HS-5 (cell line): ENCODE results near the gene COX20.
A peak's percentile ranks its signal among the peaks of the same experiment; 100 is the strongest.
"Not testable (repeated sequence)": the region's sequence is repeated elsewhere in the genome, so short reads cannot be mapped to it uniquely, and the experiment has no call there.

ENCODE experiments used
- DNase-seq: peaks from one replicate; pipeline ENCODE4 v3.0.0-alpha.2; 2012; ENCODE audit warnings: low read depth

Gene COX20

GRCh38 chr1:244822878-244823277 lies 12.6 kb upstream of the COX20 start:
- DNase-seq = no peak

DNA sequence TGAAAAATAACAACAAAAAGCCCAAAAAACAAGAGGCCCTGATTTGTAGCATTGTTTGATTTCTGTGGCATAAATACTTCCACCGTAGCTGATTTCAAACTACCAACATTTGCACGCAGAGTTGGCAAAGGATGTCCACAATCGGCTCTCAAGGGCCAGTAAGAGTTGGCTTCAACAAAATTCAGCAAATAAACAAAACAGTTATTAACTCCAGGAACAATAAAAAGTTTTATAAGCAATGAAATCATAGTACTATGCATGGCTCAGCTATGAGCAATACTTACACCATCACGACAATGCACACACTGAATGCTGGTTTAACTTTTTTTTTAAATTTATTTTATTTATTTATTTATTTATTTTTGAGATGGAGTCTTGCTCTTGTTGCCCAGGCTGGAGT lies 8.7 kb upstream of the COX20 start:
- no peak for DNase-seq

GRCh38 chr1:244830639-244831038 lies 4.8 kb upstream of the COX20 start:
- no peak for DNase-seq

- not testable (repeated sequence) for DNase-seq
These were observed 2.2 kb upstream of the COX20 start for GRCh38 chr1:244833260-244833659.

- DNase-seq = no peak
These were observed 1.5 kb upstream of the COX20 start for GRCh38 chr1:244833734-244834542.

DNA sequence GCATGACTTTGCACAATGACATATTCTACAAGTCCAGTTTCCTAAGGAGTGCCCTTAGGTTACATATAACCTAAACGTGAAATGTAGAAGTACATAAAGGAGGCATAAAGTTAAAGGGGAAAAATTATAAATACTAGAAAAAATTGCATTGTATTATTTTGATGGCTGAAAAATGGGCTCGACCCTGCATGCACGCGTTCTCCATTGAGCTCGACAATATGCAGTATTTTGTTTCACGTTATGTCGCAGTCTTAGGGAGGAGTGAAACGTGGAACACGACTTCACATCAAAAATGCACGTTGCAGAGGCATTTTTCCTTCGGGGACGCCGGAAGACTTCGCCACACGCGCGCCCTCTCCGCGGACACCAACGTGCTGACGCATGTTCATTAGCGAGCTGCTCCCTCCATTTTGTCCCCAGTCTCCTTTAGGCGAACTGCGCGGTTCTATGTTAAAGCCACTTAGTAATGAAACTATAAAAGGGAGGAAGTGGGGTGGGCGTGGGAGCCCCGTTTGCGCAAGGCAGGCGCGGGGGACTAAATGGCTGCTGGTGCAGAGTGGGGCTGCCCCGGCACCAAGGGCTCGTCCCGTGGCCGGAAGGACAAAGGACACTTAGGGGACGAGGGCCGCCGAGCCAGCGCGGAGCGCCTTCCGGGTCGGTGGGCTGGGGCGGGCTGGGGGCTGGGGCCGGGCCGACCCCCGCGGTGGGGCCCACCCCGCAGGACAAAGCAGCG lies 749 bp upstream of the COX20 start:
- DNase-seq = peak; percentile 84

- peak; percentile 32 for DNase-seq
These were observed 670 bp downstream of the COX20 start for GRCh38 chr1:244836135-244836521.

DNA sequence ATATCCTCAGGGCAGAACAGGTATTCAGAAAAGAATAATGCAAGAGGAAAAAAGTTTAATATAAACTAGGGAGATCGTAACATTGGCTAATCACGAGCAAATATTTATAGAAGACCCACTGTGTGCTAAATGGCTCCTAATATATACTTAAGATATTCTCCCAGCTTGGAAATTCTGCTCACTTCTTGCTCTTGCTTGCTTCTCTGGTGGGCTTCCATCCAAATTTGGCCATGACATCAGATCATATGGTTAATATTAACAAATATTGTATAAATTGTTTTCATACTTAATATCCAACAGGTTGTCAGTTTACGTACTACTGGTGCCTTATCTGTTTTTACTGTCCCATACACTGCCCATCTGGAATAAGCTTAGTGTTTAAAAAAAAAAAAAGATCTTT lies 1.1 kb downstream of the COX20 start:
- no peak for DNase-seq

GRCh38 chr1:244837597-244838258 lies 2.3 kb downstream of the COX20 start:
- DNase-seq = no peak

DNA sequence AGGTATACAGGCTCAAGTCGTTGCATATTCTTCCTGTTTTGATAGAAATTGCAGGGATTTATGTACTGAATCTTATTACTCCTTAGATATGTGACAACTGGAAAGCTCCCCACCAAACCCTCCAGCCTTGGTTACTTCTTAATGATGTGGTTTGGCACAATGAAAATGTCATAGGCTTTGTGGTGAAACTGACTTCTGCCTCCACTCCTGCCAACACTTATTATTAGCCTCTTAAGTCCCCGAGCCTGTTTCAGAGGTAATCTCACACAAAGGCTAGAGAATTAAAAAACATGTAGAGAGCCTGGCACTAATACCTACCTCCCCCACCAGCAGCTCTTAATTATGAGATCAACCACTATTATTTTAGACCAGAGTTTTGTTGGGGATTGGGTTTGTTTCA lies 4.2 kb downstream of the COX20 start:
- no peak for DNase-seq

- no peak for DNase-seq
These were observed 4.8 kb downstream of the COX20 start for GRCh38 chr1:244840219-244840794.

DNA sequence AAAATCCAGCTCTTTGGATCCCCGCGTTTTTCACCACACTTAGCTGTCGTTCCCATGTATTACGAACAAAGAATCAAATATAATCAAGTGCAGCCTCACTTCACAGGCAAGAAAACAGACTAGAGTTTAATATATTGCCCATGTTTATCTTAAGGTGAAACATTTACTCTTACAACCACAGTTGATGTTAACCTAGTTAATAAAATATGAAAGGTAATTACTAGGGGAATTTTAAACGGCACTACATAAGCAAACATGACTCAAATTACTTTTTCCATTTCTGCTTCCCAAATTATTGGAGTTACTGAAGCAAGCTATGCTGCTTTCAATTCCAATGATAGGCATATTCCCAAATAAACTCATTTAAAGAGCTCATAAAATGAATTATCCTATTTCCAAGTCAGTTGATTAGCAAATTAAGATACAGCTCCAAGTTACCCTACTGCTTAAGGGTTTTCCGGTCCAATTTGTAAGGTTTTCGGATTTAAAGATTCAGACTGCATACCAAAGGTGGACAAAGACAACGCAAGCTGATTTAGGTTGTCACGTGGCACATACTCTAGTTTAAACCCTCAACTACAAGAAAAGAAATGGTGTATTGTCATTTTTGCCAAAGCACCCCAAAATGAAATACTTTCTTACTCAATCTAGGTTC lies 5.9 kb downstream of the COX20 start:
- no peak for DNase-seq

DNA sequence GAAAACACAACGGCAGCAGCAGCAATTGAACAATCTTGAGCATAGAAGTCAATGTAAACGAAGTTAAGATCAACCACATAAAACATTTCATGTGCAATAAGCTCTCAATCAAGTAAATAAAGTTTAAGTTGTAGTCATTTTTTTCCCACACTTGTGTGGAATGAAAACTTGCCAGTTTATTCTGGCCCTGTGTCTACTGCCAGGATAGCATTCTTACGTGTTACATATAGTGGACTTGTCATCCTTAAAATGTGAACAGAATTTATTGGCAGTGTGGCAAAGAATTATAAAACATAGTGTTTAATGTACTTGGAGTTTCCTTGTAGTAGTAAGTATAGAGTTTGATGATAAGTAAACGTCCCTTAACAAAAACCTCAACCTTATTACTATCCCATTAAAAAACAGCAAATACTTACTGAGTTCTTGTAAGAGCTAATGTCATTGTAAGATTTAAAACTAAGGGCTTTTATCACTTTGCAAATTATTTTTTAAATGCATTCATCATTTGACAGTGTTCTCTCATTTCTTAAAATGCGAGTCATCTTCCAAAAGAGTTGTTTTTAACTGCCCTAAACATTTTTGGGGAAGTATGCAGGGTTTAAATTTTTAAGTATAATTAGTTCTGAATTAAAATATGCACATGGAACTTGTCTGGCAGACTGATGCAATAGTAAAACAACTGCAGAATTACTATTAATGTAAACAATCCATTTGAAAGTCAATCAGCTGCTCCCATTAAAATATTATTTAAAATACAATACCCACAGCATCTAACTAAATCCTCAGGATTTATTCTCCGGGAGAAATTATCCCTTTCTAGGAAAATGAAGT lies 7.9 kb downstream of the COX20 start:
- no peak for DNase-seq

DNA sequence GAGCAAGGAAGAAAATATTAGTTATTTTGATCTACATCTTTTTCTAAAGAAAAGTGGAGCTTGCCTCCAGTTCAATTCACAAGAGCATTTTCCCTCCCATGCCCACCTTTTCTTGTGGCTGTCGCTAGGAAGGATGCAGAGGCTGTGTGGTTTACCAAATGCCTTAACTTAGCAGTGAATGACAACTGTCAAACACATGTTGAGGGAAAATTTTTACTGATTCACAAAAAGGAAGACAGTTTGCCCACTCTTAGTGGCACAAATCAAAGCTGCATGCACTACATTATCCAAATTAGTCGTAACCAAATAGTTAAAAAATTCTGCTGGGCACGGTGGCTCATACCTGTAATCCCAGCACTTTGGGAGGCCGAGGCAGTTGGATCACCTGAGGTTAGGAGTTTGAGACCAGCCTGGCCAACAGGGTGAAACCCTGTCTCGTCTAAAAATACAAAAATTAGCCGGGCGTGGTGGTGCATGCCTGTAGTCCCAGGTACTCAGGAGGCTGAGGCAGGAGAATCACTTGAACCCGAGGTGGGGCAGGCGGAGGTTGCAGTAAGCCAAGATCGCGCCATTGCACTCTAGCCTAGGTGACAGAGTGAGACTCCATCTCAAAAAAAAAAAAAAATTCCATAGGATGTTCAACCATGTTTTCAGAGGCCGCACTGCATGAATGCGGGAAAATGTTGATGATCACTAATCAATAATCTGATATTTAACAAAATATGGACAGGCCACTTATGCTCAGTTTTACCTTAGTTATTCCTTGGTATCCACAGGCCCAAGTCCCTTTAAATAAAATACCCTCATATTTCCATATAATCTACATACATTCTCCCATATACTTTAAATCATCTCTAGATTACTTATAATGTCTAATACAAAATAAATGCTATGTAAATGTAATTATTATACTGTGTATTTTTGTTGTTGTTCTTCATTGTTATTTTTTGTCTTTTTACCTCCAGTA lies 9.0 kb downstream of the COX20 start:
- no peak for DNase-seq

GRCh38 chr1:244846653-244847052 lies 11.2 kb downstream of the COX20 start:
- no peak for DNase-seq

DNA sequence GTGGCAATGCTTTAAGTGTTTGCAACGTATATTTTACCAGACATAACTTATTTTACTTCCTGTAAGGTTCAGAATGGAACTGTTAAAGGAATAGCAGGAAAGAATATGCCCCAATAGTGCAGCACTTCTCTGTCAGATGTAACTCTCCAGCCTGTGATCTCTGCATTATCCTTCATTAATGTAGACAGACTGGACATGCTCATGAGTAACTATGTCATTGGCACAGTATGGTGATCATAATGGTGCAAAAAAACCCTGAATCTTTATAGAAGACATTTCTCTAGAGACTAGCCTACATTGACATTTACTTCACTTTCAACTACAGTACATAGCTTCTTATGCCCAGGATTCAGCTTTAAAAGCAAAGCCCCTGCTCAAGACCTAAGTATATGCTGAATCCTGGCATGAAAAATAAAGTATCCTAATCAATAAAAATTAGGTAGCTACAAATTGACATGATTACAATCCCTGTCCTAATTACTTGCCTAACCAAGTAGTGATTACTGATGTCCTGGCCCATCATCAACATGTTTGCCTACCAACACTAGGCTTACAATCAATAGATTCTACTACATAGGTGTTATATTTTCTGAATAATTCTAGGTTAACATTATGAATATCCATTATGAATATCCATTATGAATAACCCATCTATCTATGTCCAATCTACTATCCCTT lies 13.9 kb downstream of the COX20 start:
- DNase-seq = no peak

GRCh38 chr1:244850099-244850852 lies 14.8 kb downstream of the COX20 start:
- DNase-seq = no peak

DNA sequence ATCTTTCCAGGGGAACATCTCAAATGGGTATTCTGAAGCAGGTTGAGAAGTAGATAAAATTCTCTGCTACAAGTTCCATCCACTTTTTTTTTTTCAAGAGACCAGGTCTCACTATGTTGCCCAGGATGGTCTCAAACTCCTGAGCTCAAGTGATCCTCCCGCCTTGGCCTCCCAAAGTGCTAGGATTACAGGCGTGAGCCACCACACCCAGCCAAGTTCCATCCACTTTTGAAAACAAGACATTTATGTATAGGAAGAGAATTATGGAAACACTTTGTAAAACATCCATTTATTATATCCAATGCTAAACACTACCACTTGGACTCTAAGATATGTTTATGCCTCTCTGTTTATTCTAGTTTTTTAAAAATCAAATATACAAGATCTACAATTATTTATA lies 15.4 kb downstream of the COX20 start:
- DNase-seq = no peak
